Testis (tissue), 3 donors: ENCODE results near the gene HGF. TPM values are rescaled to one million over a fixed set of nuclear protein-coding genes. Genes with fewer than 3 reads are reported as not detected.

ENCODE experiments used
- DNase-seq: peaks from one replicate; pipeline ENCODE4 v3.0.0-alpha.2; 2019
- H3K27ac ChIP-seq, 2 donors: fragments of 200-600 bp; sonication (generic); one replicate each; pipeline ENCODE4 v1.5.1; 2019
- H3K27me3 ChIP-seq: fragments of 200-600 bp; sonication (generic); one replicate; pipeline ENCODE4 v1.5.1; 2019
- H3K36me3 ChIP-seq: fragments of 200-600 bp; sonication (generic); one replicate; pipeline ENCODE4 v1.5.1; 2017; ENCODE audit warnings: low read depth; ENCODE audit errors: missing control alignments
- H3K4me1 ChIP-seq: fragments of 200-600 bp; sonication (generic); one replicate; pipeline ENCODE4 v1.5.1; 2019
- H3K4me3 ChIP-seq, 2 donors: fragments of 200-600 bp; sonication (generic); one replicate each; pipeline ENCODE4 v1.5.1; 2017 to 2019
- H3K9me3 ChIP-seq: fragments of 200-600 bp; sonication (generic); one replicate; pipeline ENCODE4 v1.5.1; 2017
- CTCF ChIP-seq, 3 experiments: fragments of 450-650 bp in 2 of 3; fragments of 200-600 bp in 1 of 3; sonication (generic) in 1 of 3; IDR thresholded peaks; one replicate each; pipeline ENCODE4 v1.5.1; 2016 to 2019; ENCODE audit warnings: antibody characterized with exemption in 3 of 3, mild to moderate bottlenecking in 2 of 3, moderate library complexity in 1 of 3
- POLR2A ChIP-seq: fragments of 450-650 bp; IDR thresholded peaks from one replicate; pipeline ENCODE4 v1.6.1; 2017; ENCODE audit warnings: antibody characterized with exemption, mild to moderate bottlenecking, moderate library complexity
- WGBS, 2 donors: methylation state at CpG; one replicate each; pipeline ENCODE4 v1.1.5; 2018; 5-methylcytosine and 5-hydroxymethylcytosine counted together
- intact Hi-C: fragments of 100-400 bp; cut with DNase I; formaldehyde crosslinking; loops from one replicate; pipeline ENCODE4 v1.15.1; 2023; ENCODE audit warnings: low total_unique reads
- polyA plus RNA-seq: library from polyadenylated mRNA; stranded (reverse); fragments of 350-450 nt; fragmentation: Illumina TruSeq; extraction: RNeasy Lipid Tissue Mini Kit (QIAGEN cat#74804); gene quantifications from one replicate; pipeline ENCODE4 v1.2.3, GENCODE V29; 2014; ENCODE audit warnings: low read depth, low replicate concordance; ENCODE audit not compliant: insufficient read depth
- total RNA-seq, 2 donors: library from RNA; depleted of rRNA; stranded (reverse); fragments of >200 nt; gene quantifications; one replicate each; pipeline ENCODE4 v1.2.3, GENCODE V29; 2016

The HGF gene
- total and polyA plus RNA-seq, 3 donors from 2014 or later = 3.1 to 5.0 (median 3.4) TPM

GRCh38 chr7:81707966-81708365 lies 61.9 kb downstream of the HGF start:
- Histone ChIP-seq H3K36me3 (no peaks in the 10 kb centered on the region), H3K4me1 (no peaks in the 10 kb centered on the region), H3K9me3 (no peaks in the 10 kb centered on the region), H3K4me3 (no peak overlapping the region), H3K27ac (no peak overlapping the region), H3K27me3 (no peaks in the 10 kb centered on the region)
- no peak for DNase-seq
- TF ChIP-seq POLR2A (no peak), CTCF (IDR thresholded peaks at IDR 0.05) (no peak)
- intact Hi-C loops = no loop called here

GRCh38 chr7:81707196-81707595 lies 62.7 kb downstream of the HGF start:
- TF ChIP-seq CTCF (IDR thresholded peaks at IDR 0.05) (no peak), POLR2A (no peak)
- H3K27ac ChIP-seq = no peak overlapping the region
- no peaks in the 10 kb centered on the region for H3K36me3 ChIP-seq
- H3K27me3 ChIP-seq = no peaks in the 10 kb centered on the region
- H3K9me3 ChIP-seq = no peaks in the 10 kb centered on the region
- no peak for DNase-seq
- H3K4me1 ChIP-seq = no peaks in the 10 kb centered on the region
- no peak overlapping the region for H3K4me3 ChIP-seq
- intact Hi-C loops = no loop called here
- 77 to 87% methylated on average over 4 of the region's 4 CpGs for WGBS, 2 donors

GRCh38 chr7:81705206-81705605 lies 64.6 kb downstream of the HGF start:
- Histone ChIP-seq H3K36me3 (no peaks in the 10 kb centered on the region), H3K4me1 (no peaks in the 10 kb centered on the region), H3K4me3 (no peak overlapping the region), H3K27ac (no peak overlapping the region), H3K27me3 (no peaks in the 10 kb centered on the region), H3K9me3 (no peaks in the 10 kb centered on the region)
- intact Hi-C loops = no loop called here
- no peak for DNase-seq
- WGBS, 2 donors = 91 to 97% methylated on average over 2 of the region's 2 CpGs
- no peak for TF ChIP-seq CTCF (IDR thresholded peaks at IDR 0.05)
- no peak for TF ChIP-seq POLR2A

GRCh38 chr7:81704595-81704994 lies 65.3 kb downstream of the HGF start:
- no peaks in the 10 kb centered on the region for H3K36me3 ChIP-seq
- intact Hi-C loops = no loop called here
- no peak overlapping the region for H3K4me3 ChIP-seq
- H3K27ac ChIP-seq = no peak overlapping the region
- WGBS, 2 donors = 63 to 78% methylated on average over 3 of the region's 3 CpGs
- DNase-seq = no peak
- H3K9me3 ChIP-seq = no peaks in the 10 kb centered on the region
- no peak for TF ChIP-seq CTCF (IDR thresholded peaks at IDR 0.05)
- no peak for TF ChIP-seq POLR2A
- no peaks in the 10 kb centered on the region for H3K4me1 ChIP-seq
- no peaks in the 10 kb centered on the region for H3K27me3 ChIP-seq

- Histone ChIP-seq H3K9me3 (no peaks in the 10 kb centered on the region), H3K4me1 (no peaks in the 10 kb centered on the region), H3K27ac (no peak overlapping the region), H3K4me3 (no peak overlapping the region), H3K27me3 (no peaks in the 10 kb centered on the region), H3K36me3 (no peaks in the 10 kb centered on the region)
- intact Hi-C loops = no loop called here
- no peak for DNase-seq
- no peak for TF ChIP-seq CTCF (IDR thresholded peaks at IDR 0.05)
- TF ChIP-seq POLR2A = no peak
Observed at GRCh38 chr7:81698965-81699364, 70.9 kb downstream of the HGF start.
